Measurements from ENCODE around the gene COL1A2. TPM values are rescaled to one million over a fixed set of nuclear protein-coding genes. Genes with fewer than 3 reads are reported as not detected.

The COL1A2 gene
- total RNA-seq, 1 experiment from 2014 or later, result 3.0 TPM

GRCh38 chr7:94360926-94361325, 33.8 kb upstream of the COL1A2 start:
- H3K27ac ChIP-seq (ENCODE audit: low read depth, low read length), result no peak overlapping the region
- H3K79me2 ChIP-seq (ENCODE audit: insufficient read depth, low read length), result no peaks in the 10 kb centered on the region
- no peak for ATAC-seq
- no peaks in the 10 kb centered on the region for H3K27me3 ChIP-seq (ENCODE audit: insufficient read depth, low read length)
- DNase-seq (ENCODE audit: low read depth, low spot score), result no peak
- no peak overlapping the region for H2AFZ ChIP-seq (ENCODE audit: low read depth, low read length, poor library complexity, severe bottlenecking)
- no peak overlapping the region for H3K4me2 ChIP-seq (ENCODE audit: low read length)
- no TSS peak for BruUV-seq (replicated peaks)
- RAD21 ChIA-PET (ENCODE audit: low non-redundant PET in 1 of 2, low total read pairs in 2 of 2, uncharacterized antibody in 2 of 2, unreplicated experiment in 2 of 2), result no interaction called here
- H3K9ac ChIP-seq (ENCODE audit: low read length), result no peak overlapping the region
- H3K4me1 ChIP-seq (ENCODE audit: control insufficient read depth in 1 of 2, insufficient read depth in 2 of 2, low read length in 2 of 2), result no peaks in the 10 kb centered on the region
- CTCF ChIA-PET, result no interaction called here
- H3K9me3 ChIP-seq (ENCODE audit: control insufficient read depth in 1 of 2, insufficient read depth in 1 of 2, low read depth in 1 of 2, low read length in 2 of 2), result no peaks in the 10 kb centered on the region
- no peaks in the 10 kb centered on the region for H4K20me1 ChIP-seq (ENCODE audit: insufficient read depth)
- no peaks in the 10 kb centered on the region for H3K36me3 ChIP-seq (ENCODE audit: control insufficient read depth in 1 of 2, insufficient read depth in 2 of 2, low read length in 2 of 2)
- intact Hi-C loops (cut with micrococcal nuclease), result no loop called here
- POLR2A ChIA-PET, result no interaction called here
- no peaks in the 10 kb centered on the region for H3K9me2 ChIP-seq (ENCODE audit: insufficient read depth)
- no peak overlapping the region for H3K4me3 ChIP-seq (replicated peaks in 1 of 2; ENCODE audit: low read depth in 1 of 2, low read length in 2 of 2)
- TF ChIP-seq, protein P1, sequence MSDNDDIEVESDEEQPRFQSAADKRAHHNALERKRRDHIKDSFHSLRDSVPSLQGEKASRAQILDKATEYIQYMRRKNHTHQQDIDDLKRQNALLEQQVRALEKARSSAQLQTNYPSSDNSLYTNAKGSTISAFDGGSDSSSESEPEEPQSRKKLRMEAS (IDR thresholded peaks at IDR 0.05), result no peak

DNA sequence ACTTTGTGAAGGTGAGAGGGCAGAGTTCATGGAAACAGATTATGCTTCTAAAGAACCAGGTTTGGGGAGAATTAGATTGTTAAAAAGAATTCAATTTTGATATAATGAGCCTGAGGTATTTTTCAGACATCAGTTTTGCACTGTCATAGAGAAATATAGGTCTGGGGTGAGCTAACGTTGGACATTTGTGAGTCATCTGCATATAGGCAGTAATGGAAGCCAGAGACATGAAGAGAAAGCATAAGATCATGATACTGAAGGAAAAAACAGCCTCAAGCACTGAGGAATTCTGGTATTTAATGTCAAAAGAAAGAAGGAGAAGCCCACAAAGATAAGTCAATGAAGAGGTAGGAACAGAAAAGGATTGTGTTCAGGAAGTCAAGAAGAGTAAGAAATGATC, 32.4 kb upstream of the COL1A2 start:
- Histone ChIP-seq H2AFZ (ENCODE audit: low read depth, low read length, poor library complexity, severe bottlenecking) (no peak overlapping the region), H3K27ac (ENCODE audit: low read depth, low read length) (no peak overlapping the region), H4K20me1 (ENCODE audit: insufficient read depth) (no peaks in the 10 kb centered on the region), H3K9me3 (ENCODE audit: control insufficient read depth in 1 of 2, insufficient read depth in 1 of 2, low read depth in 1 of 2, low read length in 2 of 2) (no peaks in the 10 kb centered on the region), H3K36me3 (ENCODE audit: control insufficient read depth in 1 of 2, insufficient read depth in 2 of 2, low read length in 2 of 2) (no peaks in the 10 kb centered on the region), H3K9me2 (ENCODE audit: insufficient read depth) (no peaks in the 10 kb centered on the region), H3K27me3 (ENCODE audit: insufficient read depth, low read length) (no peaks in the 10 kb centered on the region), H3K9ac (ENCODE audit: low read length) (no peak overlapping the region), H3K79me2 (ENCODE audit: insufficient read depth, low read length) (no peaks in the 10 kb centered on the region), H3K4me2 (ENCODE audit: low read length) (no peak overlapping the region), H3K4me3 (replicated peaks in 1 of 2; ENCODE audit: low read depth in 1 of 2, low read length in 2 of 2) (no peak overlapping the region), H3K4me1 (ENCODE audit: control insufficient read depth in 1 of 2, insufficient read depth in 2 of 2, low read length in 2 of 2) (no peaks in the 10 kb centered on the region)
- ChIA-PET RAD21 (ENCODE audit: low non-redundant PET in 1 of 2, low total read pairs in 2 of 2, uncharacterized antibody in 2 of 2, unreplicated experiment in 2 of 2) (no interaction called here), CTCF (no interaction called here), POLR2A (no interaction called here)
- ATAC-seq (no peak), DNase-seq (ENCODE audit: low read depth, low spot score) (no peak)
- no TSS peak for BruUV-seq (replicated peaks)
- TF ChIP-seq ZNF274 (IDR thresholded peaks at IDR 0.05; ENCODE audit: low read depth, low read length) (no peak), ELF1 (IDR thresholded peaks at IDR 0.05; ENCODE audit: borderline replicate concordance, low read depth) (no peak), SRF (IDR thresholded peaks at IDR 0.05; ENCODE audit: low read depth) (no peak), RAD21 (IDR thresholded peaks at IDR 0.05; ENCODE audit: low read depth) (no peak), YY1 (IDR thresholded peaks at IDR 0.05; ENCODE audit: extremely low read depth, insufficient replicate concordance, low read depth, low read length) (no peak), EZH2phosphoT487 (IDR thresholded peaks at IDR 0.05; ENCODE audit: borderline replicate concordance) (no peak), TCF7L2 (IDR thresholded peaks at IDR 0.05; ENCODE audit: borderline replicate concordance, extremely low read depth, insufficient read depth, insufficient read length) (no peak), POLR2A (IDR thresholded peaks at IDR 0.05; ENCODE audit: borderline replicate concordance, extremely low read depth, insufficient read depth, insufficient read length) (no peak)
- TF ChIP-seq, protein P2, sequence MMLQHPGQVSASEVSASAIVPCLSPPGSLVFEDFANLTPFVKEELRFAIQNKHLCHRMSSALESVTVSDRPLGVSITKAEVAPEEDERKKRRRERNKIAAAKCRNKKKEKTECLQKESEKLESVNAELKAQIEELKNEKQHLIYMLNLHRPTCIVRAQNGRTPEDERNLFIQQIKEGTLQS (IDR thresholded peaks at IDR 0.05), result no peak
- TF ChIP-seq, protein P1 (IDR thresholded peaks at IDR 0.05), result no peak
- TF ChIP-seq, protein P3, sequence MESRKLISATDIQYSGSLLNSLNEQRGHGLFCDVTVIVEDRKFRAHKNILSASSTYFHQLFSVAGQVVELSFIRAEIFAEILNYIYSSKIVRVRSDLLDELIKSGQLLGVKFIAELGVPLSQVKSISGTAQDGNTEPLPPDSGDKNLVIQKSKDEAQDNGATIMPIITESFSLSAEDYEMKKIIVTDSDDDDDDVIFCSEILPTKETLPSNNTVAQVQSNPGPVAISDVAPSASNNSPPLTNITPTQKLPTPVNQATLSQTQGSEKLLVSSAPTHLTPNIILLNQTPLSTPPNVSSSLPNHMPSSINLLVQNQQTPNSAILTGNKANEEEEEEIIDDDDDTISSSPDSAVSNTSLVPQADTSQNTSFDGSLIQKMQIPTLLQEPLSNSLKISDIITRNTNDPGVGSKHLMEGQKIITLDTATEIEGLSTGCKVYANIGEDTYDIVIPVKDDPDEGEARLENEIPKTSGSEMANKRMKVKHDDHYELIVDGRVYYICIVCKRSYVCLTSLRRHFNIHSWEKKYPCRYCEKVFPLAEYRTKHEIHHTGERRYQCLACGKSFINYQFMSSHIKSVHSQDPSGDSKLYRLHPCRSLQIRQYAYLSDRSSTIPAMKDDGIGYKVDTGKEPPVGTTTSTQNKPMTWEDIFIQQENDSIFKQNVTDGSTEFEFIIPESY (IDR thresholded peaks at IDR 0.05; ENCODE audit: extremely low read depth, insufficient replicate concordance, low read length), result no peak
- intact Hi-C loops (cut with micrococcal nuclease), result no loop called here

Measured in HCT116 (cell line).